OCI-LY3 (cell line): Measurements from ENCODE around the gene HOXD13.
A peak's percentile ranks its signal among the peaks of the same experiment; 100 is the strongest.

Experiments
- H2AFZ ChIP-seq: fragments of 200-600, 300-600 bp; shearing (Covaris generic); 2 replicates; pipeline ENCODE4 v1.6.0; 2014; ENCODE audit warnings: antibody characterized with exemption, low read depth, low read length
- H3K27ac ChIP-seq: fragments of 200-600, 300-600 bp; sonication (generic); 2 replicates; pipeline ENCODE4 v1.5.1; 2014; ENCODE audit warnings: mild to moderate bottlenecking, low read length, moderate library complexity, mixed read lengths
- H3K27me3 ChIP-seq: fragments of 200-600, 300-600 bp; sonication (generic); 2 replicates; pipeline ENCODE4 v1.6.1; 2014; ENCODE audit warnings: low read depth, low read length, mixed read lengths
- H3K36me3 ChIP-seq: fragments of 200-600, 300-600 bp; sonication (generic); replicated peaks from 2 replicates; pipeline ENCODE3; 2014; ENCODE audit warnings: low read depth, low read length, mixed read lengths
- H3K4me1 ChIP-seq: fragments of 300-600, 200-600 bp; sonication (generic); 2 replicates; pipeline ENCODE4 v1.6.1; 2014; ENCODE audit warnings: low read length, mixed read lengths
- H3K4me2 ChIP-seq: fragments of 200-600, 300-600 bp; sonication (generic); 2 replicates; pipeline ENCODE4 v1.6.1; 2014; ENCODE audit warnings: low read length, mixed read lengths
- H3K4me3 ChIP-seq: fragments of 300-600, 200-600 bp; sonication (generic); 2 replicates; pipeline ENCODE4 v1.5.1; 2014; ENCODE audit warnings: antibody characterized with exemption, mild to moderate bottlenecking, low read length, moderate library complexity
- H3K79me2 ChIP-seq: fragments of 300-600, 200-600 bp; shearing (Covaris generic); 2 replicates; pipeline ENCODE4 v1.6.1; 2014; ENCODE audit warnings: mild to moderate bottlenecking, low read length, mixed read lengths
- H3K9ac ChIP-seq: fragments of 300-600, 200-600 bp; shearing (Covaris generic); 2 replicates; pipeline ENCODE4 v1.6.0; 2014; ENCODE audit warnings: mild to moderate bottlenecking, low read length, moderate library complexity
- H3K9me3 ChIP-seq: fragments of 200-600, 300-600 bp; shearing (Covaris generic); 2 replicates; pipeline ENCODE4 v1.6.1; 2014; ENCODE audit warnings: low read length, mixed read lengths; ENCODE audit not compliant: insufficient read depth
- H4K20me1 ChIP-seq: fragments of 200-600, 300-600 bp; sonication (generic); 2 replicates; pipeline ENCODE4 v1.6.1; 2016; ENCODE audit warnings: low read length, mixed read lengths; ENCODE audit not compliant: insufficient read depth
- EZH2phosphoT487 ChIP-seq: fragments of 200-600 bp; shearing (Covaris generic); IDR thresholded peaks from 2 replicates; pipeline ENCODE4 v1.6.1; 2018; ENCODE audit warnings: antibody characterized with exemption, mixed run types, low read depth
- TF ChIP-seq, protein P1 (sequence below): fragments of 200-600, 300-600 bp; sonication (generic); IDR thresholded peaks from 2 replicates; pipeline ENCODE4 v1.5.1; 2014; ENCODE audit warnings: antibody characterized with exemption, low read length, low read depth

Gene HOXD13

DNA sequence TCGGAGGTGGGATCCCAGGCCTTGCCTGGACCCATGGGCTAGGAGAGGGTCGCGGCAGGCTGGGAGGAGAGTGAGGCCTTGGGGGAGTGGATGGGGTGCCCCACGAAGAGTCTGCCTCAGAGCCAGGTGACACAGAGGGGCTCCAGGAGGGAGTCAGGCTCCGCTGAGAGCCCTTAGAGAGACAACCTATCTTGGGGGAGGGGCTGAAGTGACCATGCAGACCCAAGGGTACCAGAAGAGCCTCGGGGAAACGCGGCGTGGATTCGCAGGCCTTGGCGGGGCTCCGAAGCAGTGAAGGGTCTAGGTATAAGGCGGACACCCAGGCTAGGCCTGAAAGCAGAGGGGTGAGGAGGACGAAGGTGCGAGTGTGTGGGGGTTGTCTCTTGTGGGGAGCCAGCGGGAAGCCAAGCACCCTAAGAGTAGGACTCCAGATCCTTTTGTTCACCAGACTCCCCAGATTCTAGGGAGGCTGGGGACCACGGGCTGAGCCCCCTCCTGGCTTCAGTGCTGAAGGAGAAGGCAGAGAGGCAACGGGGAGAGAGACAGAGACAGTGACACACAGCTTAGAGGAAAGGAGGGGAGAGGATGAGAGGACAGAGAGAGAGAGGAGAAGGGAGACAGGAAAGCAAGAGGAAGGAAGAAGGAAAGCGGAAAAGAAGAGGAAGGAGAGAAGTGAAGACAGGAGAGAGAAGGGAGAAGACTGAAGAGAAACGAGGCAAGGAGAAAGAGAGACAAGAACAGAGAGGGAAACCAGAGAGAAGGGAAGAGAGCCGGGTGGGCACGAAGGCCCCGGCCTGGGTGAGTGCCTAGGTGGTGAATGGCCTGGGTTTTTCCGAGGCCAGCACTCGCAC, 13.4 kb downstream of the HOXD13 start:
- peak overlapping the region; percentile 51 for H3K9ac ChIP-seq
- peak overlapping the region; percentile 60 for H3K4me2 ChIP-seq
- H3K27me3 ChIP-seq: no peaks in the 10 kb centered on the region
- no peaks in the 10 kb centered on the region for H3K36me3 ChIP-seq
- no peaks in the 10 kb centered on the region for H3K79me2 ChIP-seq
- H3K4me3 ChIP-seq: peak overlapping the region; percentile 62
- no peak for TF ChIP-seq EZH2phosphoT487
- TF ChIP-seq, protein P1, sequence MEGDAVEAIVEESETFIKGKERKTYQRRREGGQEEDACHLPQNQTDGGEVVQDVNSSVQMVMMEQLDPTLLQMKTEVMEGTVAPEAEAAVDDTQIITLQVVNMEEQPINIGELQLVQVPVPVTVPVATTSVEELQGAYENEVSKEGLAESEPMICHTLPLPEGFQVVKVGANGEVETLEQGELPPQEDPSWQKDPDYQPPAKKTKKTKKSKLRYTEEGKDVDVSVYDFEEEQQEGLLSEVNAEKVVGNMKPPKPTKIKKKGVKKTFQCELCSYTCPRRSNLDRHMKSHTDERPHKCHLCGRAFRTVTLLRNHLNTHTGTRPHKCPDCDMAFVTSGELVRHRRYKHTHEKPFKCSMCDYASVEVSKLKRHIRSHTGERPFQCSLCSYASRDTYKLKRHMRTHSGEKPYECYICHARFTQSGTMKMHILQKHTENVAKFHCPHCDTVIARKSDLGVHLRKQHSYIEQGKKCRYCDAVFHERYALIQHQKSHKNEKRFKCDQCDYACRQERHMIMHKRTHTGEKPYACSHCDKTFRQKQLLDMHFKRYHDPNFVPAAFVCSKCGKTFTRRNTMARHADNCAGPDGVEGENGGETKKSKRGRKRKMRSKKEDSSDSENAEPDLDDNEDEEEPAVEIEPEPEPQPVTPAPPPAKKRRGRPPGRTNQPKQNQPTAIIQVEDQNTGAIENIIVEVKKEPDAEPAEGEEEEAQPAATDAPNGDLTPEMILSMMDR: no peak
- peak overlapping the region; percentile 54; the same call in 1 of the 2 replicates for H2AFZ ChIP-seq
- H3K27ac ChIP-seq: peak overlapping the region; percentile 45; the same call in 1 of the 2 replicates
- H3K9me3 ChIP-seq: no peaks in the 10 kb centered on the region
- H4K20me1 ChIP-seq: no peaks in the 10 kb centered on the region
- H3K4me1 ChIP-seq: peaks cover 28% of the 10 kb centered on the region

DNA sequence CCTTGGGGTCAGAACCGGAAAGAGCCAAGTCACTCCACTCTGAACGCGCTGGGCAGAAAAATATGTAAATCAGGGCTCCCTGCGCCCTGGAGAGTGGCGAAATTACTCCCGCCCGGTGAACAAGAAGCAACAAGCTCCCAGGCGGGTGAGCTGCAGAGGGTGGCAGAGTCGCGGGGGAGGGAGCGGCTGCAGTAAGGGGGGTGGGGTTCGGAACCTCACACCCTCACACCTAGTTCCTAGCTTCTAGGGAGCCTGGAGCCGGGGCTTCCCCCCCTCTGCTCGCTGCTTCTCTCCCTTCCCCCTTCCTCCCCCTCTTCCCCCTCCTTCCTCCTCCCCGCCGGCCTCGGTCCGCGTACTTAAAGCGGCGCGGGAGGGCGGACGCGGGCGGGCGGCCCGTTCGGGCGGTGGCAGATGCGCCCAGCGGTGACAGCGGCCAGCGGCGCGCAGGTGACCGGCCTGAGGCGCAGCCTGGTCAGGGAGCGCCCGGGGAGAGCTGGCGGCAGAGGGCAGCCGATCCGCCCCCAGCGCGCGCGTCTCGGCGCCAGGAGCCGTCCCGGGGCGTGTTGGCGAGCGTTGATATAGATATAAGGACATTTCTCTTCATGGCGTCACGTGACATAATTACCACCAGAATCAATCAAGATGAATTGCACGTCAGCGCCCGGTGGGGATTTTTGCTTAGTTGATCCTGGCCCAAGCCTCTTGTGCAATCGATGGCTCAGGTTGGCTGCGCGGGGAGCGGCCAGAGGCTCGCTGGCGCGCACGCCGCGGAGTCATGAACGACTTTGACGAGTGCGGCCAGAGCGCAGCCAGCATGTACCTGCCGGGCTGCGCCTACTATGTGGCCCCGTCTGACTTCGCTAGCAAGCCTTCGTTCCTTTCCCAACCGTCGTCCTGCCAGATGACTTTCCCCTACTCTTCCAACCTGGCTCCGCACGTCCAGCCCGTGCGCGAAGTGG, 14.3 kb downstream of the HOXD13 start, which contains the start of gene HOXD11:
Gene HOXD11 (plus strand): TSS at position 700 of the 959 bp plus-strand sequence. CDS start 76 bp downstream, at position 776.
- H3K4me2 ChIP-seq: peak within 1 kb of the TSS; percentile 60
- H3K9ac ChIP-seq: peak within 1 kb of the TSS; percentile 51

DNA sequence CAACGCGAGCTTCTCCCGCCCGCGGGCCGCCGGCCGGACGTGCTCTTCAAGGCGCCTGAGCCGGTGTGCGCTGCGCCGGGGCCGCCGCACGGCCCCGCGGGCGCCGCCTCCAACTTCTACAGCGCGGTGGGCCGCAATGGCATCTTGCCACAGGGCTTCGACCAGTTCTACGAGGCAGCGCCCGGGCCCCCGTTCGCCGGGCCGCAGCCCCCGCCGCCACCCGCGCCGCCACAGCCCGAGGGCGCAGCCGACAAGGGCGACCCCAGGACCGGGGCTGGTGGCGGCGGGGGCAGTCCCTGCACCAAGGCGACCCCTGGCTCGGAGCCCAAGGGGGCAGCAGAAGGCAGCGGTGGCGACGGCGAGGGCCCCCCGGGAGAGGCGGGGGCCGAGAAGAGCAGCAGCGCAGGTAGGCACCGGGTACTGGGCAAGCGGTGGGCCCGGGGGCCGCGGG, 15.2 kb downstream of the HOXD13 start:
- H3K27me3 ChIP-seq: no peaks in the 10 kb centered on the region
- H3K27ac ChIP-seq: no peak overlapping the region
- H3K4me3 ChIP-seq: no peak overlapping the region
- TF ChIP-seq, protein P1: no peak
- TF ChIP-seq EZH2phosphoT487: no peak
- no peaks in the 10 kb centered on the region for H3K9me3 ChIP-seq
- no peak overlapping the region for H2AFZ ChIP-seq
- H3K9ac ChIP-seq: no peak overlapping the region
- no peaks in the 10 kb centered on the region for H3K79me2 ChIP-seq
- H4K20me1 ChIP-seq: no peaks in the 10 kb centered on the region
- H3K4me1 ChIP-seq: peaks cover 28% of the 10 kb centered on the region
- H3K4me2 ChIP-seq: no peak overlapping the region
- no peaks in the 10 kb centered on the region for H3K36me3 ChIP-seq

More for the DNA sequence above, 14.3 kb downstream of the HOXD13 start, which contains the start of gene HOXD11:
- no peaks in the 10 kb centered on the region for H3K27me3 ChIP-seq
- TF ChIP-seq, protein P1: no peak
- no peak for TF ChIP-seq EZH2phosphoT487
- H3K36me3 ChIP-seq: no peaks in the 10 kb centered on the region
- H3K4me1 ChIP-seq: peaks cover 28% of the 10 kb centered on the region
- H4K20me1 ChIP-seq: no peaks in the 10 kb centered on the region
- H3K27ac ChIP-seq: peak within 1 kb of the TSS; percentile 45; the same call in 1 of the 2 replicates
- peak within 1 kb of the TSS; percentile 62 for H3K4me3 ChIP-seq
- no peaks in the 10 kb centered on the region for H3K79me2 ChIP-seq
- no peaks in the 10 kb centered on the region for H3K9me3 ChIP-seq
- H2AFZ ChIP-seq: peak within 1 kb of the TSS; percentile 54; the same call in 1 of the 2 replicates
